HG02973 (cell line): ENCODE data around the gene P2RX7.

Source experiments
- ATAC-seq: cut with Tn5 transposase; IDR thresholded peaks from one replicate; pipeline ENCODE4 v1.9.1; 2021; ENCODE audit warnings: moderate library complexity; ENCODE audit not compliant: unreplicated experiment

The P2RX7 gene

GRCh38 chr12:121110211-121110940 is 22.3 kb upstream of the P2RX7 start:
- no peak for ATAC-seq

DNA sequence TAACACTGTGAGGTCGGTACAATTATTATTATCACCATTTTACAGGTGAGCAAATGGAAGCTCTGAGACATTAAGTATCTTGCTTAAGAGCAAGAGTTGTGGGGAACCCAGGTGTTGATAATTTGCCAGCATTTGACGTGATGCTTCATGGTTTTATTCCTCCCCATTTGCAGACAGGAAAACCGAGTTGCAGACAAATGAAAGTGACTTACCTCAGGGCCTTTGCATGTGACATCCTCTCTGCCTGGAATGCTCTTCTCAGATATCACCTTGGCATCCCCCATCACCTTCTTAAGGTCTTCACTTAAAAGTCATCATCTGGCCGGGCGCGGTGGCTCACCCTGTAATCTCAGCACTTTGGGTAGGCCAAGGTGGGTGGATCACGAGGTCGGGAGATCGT is 21.0 kb upstream of the P2RX7 start:
- ATAC-seq, result no peak

- no peak for ATAC-seq
Observed at GRCh38 chr12:121112496-121112895, 20.2 kb upstream of the P2RX7 start.

DNA sequence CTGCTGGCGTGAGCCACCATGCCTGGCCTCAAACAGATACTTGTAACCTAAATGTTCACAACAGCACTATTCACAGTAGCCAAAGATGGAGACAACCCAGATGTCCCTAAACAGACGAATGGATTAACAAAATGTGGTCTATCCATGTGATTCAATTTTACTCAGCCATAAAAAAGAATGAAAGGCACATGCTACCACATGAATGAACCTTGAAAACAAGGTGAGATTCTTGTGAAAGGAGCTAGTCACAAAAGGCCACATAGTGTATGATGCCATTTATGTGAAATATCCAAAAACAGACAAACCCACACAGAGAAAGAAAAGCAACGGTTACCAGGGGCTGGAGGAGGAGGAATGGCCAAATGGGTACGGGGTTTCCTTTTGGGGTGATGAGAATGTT is 19.6 kb upstream of the P2RX7 start:
- no peak for ATAC-seq

DNA sequence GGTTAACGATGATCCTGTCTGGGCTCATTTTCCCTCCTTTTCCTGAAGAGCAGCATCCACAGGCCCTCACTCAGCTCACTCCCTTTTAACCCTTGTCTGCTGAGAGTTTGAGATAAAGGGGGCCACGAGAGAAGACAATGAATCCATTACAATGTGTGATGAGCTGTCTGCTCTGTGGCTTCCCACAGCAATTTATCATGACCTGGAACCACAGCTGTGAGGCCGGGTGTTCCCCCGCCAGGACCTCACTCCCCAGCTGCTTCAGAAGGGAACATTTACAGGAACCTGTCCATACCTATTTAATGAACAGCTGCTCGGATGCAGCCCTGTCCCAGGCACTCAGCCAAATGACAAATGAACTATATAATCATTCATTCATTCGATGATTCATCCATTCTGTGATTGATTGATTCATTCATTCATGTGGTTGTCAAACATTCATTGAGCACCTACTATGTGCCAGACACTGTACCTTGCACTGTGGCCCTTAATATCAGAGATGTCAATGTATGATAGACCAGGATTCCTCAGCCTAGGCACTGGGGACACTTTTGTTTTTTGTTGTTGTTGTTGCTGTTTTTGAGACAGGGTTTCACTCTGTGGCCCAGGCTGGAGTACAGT is 18.5 kb upstream of the P2RX7 start:
- no peak for ATAC-seq

DNA sequence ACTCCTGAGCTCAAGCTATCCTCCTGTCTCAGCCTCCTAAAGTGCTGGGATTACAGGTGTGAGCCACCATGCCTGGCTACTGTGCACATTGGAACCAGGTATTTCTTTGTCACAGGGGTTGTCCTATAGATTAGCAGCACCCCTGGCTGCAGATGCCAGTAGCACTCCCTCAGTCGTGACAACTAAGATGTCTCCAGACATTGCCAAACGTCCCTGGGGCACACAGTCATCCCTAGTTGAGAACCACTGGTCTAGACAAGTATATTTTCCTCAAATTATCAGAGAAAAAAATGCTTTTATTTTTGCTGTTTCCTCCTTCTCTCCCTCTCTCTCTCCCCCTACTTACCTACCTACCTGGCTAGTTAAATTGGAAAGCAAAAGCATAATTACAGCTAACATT is 17.9 kb upstream of the P2RX7 start:
- no peak for ATAC-seq

DNA sequence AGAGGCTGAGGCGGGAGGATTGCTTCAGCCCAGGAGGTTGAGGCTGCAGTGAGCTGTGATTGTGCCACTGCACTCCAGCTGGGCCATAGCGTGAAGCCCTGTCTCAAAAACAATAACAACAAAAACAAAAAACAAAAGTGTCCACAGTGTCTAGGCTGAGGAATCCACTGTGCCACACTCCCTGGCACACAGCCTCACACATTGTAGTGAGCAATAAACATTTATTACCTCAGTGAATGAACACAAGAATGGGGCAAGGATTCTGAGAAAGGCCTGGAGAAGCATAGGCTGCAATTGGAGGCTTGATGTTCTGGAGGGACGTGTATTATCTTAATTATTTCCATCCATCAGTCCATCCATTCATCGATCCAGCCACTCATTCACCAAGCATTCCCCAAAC is 17.1 kb upstream of the P2RX7 start:
- no peak for ATAC-seq

DNA sequence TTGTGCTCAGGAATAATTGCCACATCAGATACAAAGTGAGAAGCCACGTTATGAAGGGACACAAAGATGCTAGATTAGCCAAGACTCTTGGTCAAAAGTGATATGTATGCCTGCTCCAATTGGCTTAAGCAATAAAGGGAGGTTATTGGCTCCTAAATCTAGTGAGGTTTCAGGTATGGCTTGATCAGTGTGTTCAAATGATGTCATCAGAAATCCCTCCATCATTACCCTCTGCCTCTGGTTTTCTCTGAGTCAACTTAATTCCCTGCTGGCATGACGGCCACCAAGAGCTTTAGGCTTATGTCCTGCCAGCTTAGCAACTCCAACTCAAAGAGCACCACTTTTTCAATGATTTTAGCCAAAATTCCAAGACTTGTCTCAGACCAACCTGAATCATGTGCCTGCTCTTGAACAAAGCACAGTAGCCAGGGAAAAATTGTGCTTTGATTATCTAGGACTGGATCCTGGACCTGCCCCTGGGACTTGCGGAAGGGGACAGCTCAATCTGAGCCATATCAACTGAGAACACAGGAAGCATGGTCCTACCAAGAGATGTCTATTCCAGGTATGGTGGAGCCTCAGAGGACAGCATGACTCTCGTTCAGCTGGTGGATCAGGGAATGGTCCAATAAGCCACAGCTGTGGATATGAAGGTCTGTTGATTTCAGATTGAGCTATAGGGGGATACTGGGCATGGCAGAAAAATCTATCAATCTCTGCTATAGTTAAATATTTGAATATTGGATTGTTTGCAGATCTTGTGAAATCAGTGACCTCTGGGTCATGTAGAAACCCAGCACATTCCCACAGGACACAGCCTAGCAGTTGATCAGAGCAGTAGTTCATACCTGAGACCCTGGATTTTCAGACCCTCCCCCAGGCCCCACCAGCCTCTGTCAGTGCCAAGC is 16.1 kb upstream of the P2RX7 start:
- no peak for ATAC-seq

GRCh38 chr12:121117226-121117777 is 15.4 kb upstream of the P2RX7 start:
- ATAC-seq, result no peak

GRCh38 chr12:121120323-121120722 is 12.4 kb upstream of the P2RX7 start:
- no peak for ATAC-seq

- ATAC-seq, result no peak
Observed at GRCh38 chr12:121120989-121121755, 11.5 kb upstream of the P2RX7 start.

GRCh38 chr12:121121805-121122204 is 10.9 kb upstream of the P2RX7 start:
- no peak for ATAC-seq

- ATAC-seq, result no peak
Observed at GRCh38 chr12:121123488-121123887, 9.2 kb upstream of the P2RX7 start.

- no peak for ATAC-seq
Observed at GRCh38 chr12:121124402-121125109, 8.1 kb upstream of the P2RX7 start.

GRCh38 chr12:121127501-121127900 is 5.2 kb upstream of the P2RX7 start:
- ATAC-seq, result no peak

GRCh38 chr12:121128908-121129810 is 3.5 kb upstream of the P2RX7 start:
- peak; percentile 67 for ATAC-seq

GRCh38 chr12:121129811-121130147 is 2.9 kb upstream of the P2RX7 start:
- ATAC-seq, result no peak

DNA sequence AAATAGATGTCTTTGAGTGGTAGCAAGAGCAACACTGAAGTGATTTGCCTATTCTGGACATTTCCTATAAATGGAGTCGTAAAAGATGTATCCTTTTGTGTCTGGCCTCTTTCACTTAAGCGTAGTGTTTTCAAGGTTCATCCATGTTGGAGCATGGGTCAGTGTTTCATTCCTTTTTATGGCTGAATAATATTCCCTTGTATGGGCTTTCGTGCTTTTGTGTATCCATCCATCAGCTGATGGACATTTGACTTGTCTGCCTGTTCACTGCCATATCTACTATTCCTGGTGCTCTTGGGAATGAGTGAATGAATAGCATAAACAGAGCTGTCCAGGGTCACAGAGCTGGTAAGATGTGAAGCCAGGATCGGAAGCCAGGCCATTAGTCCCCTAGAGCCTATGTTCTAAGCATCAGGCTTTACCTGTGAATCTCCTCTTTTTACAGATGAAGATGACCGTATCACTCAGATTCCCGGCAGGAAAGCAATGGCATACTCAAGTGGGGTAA is 1.8 kb upstream of the P2RX7 start:
- no peak for ATAC-seq

DNA sequence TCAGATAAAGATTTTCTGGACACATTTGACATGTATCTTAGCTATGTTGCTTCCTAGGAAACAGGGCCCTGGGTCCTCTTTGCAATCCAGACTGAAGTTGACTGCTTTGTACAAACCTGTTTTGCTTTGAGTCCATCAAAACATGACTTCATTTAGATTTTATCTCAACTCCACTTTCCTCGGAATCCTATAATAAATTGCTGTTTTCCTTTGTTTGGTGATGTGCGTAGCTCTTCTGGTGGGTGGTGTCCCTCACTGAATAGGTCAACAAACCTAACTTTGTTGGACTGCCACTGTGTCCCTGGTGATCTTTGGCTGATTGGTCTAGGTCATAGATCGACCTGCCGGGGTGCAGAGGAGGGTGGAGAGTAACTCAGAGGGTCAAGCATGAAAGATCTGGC is 735 bp upstream of the P2RX7 start:
- no peak for ATAC-seq
